GM12878 (cell line): Measurements from ENCODE around the gene FBLIM1.

Experiments used
- CBX3 ChIP-seq: fragments of 200-600 bp; sonication (generic); IDR thresholded peaks from 2 replicates; pipeline ENCODE4 v1.6.1; 2016; ENCODE audit warnings: low read depth, borderline replicate concordance
- CEBPB ChIP-seq, 2 experiments: fragments of 150-350 bp in 1 of 2; IDR thresholded peaks; 2 replicates each; pipeline ENCODE4 v1.6.1; 2012 to 2014; ENCODE audit warnings: low read depth in 2 of 2, low read length in 2 of 2, borderline replicate concordance in 1 of 2, inconsistent platforms in 1 of 2
- CHD1 ChIP-seq: IDR thresholded peaks from 2 replicates; pipeline ENCODE4 v1.6.1; 2012; ENCODE audit warnings: low read depth, low read length, improper control_type of control experiment
- EGR1 ChIP-seq, 2 experiments: IDR thresholded peaks; 1 replicate in 1 of 2; 2 replicates in 1 of 2; pipeline ENCODE4 v1.6.1; 2011 to 2012; ENCODE audit warnings: low read depth in 2 of 2, low read length in 2 of 2, borderline replicate concordance in 1 of 2, mild to moderate bottlenecking in 1 of 2, moderate library complexity in 1 of 2
- KDM1A ChIP-seq: fragments of 200-600 bp; sonication (generic); IDR thresholded peaks from 2 replicates; pipeline ENCODE4 v1.6.1; 2016; ENCODE audit warnings: borderline replicate concordance
- MYC ChIP-seq: IDR thresholded peaks from 2 replicates; pipeline ENCODE4 v1.6.1; 2011; ENCODE audit warnings: mild to moderate bottlenecking, low read length, moderate library complexity, inconsistent platforms; ENCODE audit not compliant: insufficient read depth, insufficient replicate concordance, insufficient read length, severe bottlenecking
- TF ChIP-seq, protein P1 (sequence below): IDR thresholded peaks from 2 replicates; pipeline ENCODE4 v1.6.1; 2012; ENCODE audit warnings: mild to moderate bottlenecking, low read depth, low read length
- TF ChIP-seq, protein P2 (sequence below): IDR thresholded peaks from 2 replicates; pipeline ENCODE4 v1.6.1; 2011; ENCODE audit warnings: mild to moderate bottlenecking, low read depth, low read length, moderate library complexity; ENCODE audit not compliant: insufficient replicate concordance
- TF ChIP-seq, protein P3 (sequence below), 3 experiments: IDR thresholded peaks in 2 of 3; conservative IDR thresholded peaks in 1 of 3; 2 replicates each; pipeline ENCODE4 v1.5.1; 2011; ENCODE audit warnings: low read depth in 3 of 3, low read length in 3 of 3, mild to moderate bottlenecking in 3 of 3, control low read depth in 2 of 3, moderate library complexity in 2 of 3, inconsistent platforms in 1 of 3, mixed read lengths in 1 of 3; ENCODE audit not compliant: control insufficient read depth in 2 of 3, insufficient read depth in 1 of 3; ENCODE audit errors: extremely low read depth in 1 of 3
- TF ChIP-seq, protein P4 (sequence below): fragments of 450-650 bp; IDR thresholded peaks from 2 replicates; pipeline ENCODE4 v1.6.1; 2016; ENCODE audit warnings: mild to moderate bottlenecking

DNA sequence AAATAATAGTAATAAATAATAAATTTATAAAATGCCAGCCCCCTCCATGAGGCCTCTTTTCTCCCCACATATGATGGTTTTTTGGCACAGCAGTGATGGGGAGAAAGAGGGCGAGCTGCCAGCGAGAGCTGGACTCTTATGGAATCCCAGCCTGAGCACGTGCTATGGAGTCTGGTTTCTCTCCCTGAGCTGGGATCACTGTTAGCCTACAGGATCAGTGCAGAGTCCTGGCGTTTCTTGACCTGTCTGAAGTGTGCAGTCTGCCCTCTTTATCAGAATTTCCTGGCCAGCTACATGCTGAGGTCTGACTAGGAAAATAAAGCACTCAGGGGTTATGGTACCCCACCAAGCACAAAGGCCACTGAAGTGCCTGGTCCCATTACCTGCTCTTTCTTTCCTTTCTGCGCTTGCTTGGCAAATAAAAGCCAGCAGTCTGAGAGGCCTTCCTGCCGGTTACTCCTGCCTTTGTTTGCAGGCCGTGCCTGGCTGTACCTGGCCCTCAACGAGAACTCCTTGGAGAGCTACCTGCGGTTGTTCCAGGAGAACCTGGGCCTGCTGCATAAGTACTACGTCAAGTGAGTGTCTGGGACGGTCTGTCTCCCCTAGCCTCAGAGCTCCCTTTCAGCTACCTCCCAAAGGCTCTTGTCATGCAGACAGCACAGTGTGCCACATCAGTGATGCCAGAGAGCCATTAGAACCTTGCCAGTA is 41.0 kb upstream of the FBLIM1 start:
- TF ChIP-seq KDM1A (no peak), MYC (no peak), CEBPB (IDR thresholded peaks at IDR 0.05; ENCODE audit: borderline replicate concordance in 1 of 2, low read depth in 2 of 2, low read length in 2 of 2) (no peak), CBX3 (no peak), CHD1 (no peak), EGR1 (IDR thresholded peaks at IDR 0.05; ENCODE audit: borderline replicate concordance in 1 of 2, low read depth in 2 of 2, low read length in 2 of 2) (no peak)
- TF ChIP-seq, protein P1, sequence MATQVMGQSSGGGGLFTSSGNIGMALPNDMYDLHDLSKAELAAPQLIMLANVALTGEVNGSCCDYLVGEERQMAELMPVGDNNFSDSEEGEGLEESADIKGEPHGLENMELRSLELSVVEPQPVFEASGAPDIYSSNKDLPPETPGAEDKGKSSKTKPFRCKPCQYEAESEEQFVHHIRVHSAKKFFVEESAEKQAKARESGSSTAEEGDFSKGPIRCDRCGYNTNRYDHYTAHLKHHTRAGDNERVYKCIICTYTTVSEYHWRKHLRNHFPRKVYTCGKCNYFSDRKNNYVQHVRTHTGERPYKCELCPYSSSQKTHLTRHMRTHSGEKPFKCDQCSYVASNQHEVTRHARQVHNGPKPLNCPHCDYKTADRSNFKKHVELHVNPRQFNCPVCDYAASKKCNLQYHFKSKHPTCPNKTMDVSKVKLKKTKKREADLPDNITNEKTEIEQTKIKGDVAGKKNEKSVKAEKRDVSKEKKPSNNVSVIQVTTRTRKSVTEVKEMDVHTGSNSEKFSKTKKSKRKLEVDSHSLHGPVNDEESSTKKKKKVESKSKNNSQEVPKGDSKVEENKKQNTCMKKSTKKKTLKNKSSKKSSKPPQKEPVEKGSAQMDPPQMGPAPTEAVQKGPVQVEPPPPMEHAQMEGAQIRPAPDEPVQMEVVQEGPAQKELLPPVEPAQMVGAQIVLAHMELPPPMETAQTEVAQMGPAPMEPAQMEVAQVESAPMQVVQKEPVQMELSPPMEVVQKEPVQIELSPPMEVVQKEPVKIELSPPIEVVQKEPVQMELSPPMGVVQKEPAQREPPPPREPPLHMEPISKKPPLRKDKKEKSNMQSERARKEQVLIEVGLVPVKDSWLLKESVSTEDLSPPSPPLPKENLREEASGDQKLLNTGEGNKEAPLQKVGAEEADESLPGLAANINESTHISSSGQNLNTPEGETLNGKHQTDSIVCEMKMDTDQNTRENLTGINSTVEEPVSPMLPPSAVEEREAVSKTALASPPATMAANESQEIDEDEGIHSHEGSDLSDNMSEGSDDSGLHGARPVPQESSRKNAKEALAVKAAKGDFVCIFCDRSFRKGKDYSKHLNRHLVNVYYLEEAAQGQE: no peak
- TF ChIP-seq, protein P2, sequence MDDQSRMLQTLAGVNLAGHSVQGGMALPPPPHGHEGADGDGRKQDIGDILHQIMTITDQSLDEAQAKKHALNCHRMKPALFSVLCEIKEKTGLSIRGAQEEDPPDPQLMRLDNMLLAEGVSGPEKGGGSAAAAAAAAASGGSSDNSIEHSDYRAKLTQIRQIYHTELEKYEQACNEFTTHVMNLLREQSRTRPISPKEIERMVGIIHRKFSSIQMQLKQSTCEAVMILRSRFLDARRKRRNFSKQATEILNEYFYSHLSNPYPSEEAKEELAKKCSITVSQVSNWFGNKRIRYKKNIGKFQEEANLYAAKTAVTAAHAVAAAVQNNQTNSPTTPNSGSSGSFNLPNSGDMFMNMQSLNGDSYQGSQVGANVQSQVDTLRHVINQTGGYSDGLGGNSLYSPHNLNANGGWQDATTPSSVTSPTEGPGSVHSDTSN: no peak
- TF ChIP-seq, protein P3, sequence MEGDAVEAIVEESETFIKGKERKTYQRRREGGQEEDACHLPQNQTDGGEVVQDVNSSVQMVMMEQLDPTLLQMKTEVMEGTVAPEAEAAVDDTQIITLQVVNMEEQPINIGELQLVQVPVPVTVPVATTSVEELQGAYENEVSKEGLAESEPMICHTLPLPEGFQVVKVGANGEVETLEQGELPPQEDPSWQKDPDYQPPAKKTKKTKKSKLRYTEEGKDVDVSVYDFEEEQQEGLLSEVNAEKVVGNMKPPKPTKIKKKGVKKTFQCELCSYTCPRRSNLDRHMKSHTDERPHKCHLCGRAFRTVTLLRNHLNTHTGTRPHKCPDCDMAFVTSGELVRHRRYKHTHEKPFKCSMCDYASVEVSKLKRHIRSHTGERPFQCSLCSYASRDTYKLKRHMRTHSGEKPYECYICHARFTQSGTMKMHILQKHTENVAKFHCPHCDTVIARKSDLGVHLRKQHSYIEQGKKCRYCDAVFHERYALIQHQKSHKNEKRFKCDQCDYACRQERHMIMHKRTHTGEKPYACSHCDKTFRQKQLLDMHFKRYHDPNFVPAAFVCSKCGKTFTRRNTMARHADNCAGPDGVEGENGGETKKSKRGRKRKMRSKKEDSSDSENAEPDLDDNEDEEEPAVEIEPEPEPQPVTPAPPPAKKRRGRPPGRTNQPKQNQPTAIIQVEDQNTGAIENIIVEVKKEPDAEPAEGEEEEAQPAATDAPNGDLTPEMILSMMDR (IDR thresholded peaks at IDR 0.05 in 2 of 3, conservative IDR thresholded peaks at IDR 0.05 in 1 of 3; ENCODE audit: control insufficient read depth in 2 of 3, extremely low read depth in 1 of 3, insufficient read depth in 1 of 3, low read depth in 3 of 3, low read length in 3 of 3): no peak
- TF ChIP-seq, protein P4, sequence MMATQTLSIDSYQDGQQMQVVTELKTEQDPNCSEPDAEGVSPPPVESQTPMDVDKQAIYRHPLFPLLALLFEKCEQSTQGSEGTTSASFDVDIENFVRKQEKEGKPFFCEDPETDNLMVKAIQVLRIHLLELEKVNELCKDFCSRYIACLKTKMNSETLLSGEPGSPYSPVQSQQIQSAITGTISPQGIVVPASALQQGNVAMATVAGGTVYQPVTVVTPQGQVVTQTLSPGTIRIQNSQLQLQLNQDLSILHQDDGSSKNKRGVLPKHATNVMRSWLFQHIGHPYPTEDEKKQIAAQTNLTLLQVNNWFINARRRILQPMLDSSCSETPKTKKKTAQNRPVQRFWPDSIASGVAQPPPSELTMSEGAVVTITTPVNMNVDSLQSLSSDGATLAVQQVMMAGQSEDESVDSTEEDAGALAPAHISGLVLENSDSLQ: no peak
